Ascending aorta (tissue), 2 donors: ENCODE results near the gene TMEM18. TPM values are rescaled to one million over a fixed set of nuclear protein-coding genes. Genes with fewer than 3 reads are reported as not detected.

Experiments
- DNase-seq, 2 donors: peaks; one replicate each; pipeline ENCODE4 v3.0.0-alpha.2; 2019; ENCODE audit warnings: low spot score in 2 of 2
- H3K27ac ChIP-seq, 2 donors: fragments of 200-600 bp; sonication (generic); one replicate each; pipeline ENCODE4 v1.5.1; 2016 to 2017; ENCODE audit warnings: mild to moderate bottlenecking in 1 of 2
- H3K27me3 ChIP-seq: fragments of 200-600 bp; sonication (generic); one replicate; pipeline ENCODE4 v1.5.1; 2017
- H3K36me3 ChIP-seq, 2 donors: fragments of 200-600 bp; sonication (generic); one replicate each; pipeline ENCODE4 v1.5.1; 2016
- H3K4me1 ChIP-seq, 2 donors: fragments of 200-600 bp; sonication (generic); one replicate each; pipeline ENCODE4 v1.5.1; 2016 to 2017; ENCODE audit warnings: mild to moderate bottlenecking in 1 of 2
- H3K4me3 ChIP-seq, 2 donors: fragments of 200-600 bp; sonication (generic); one replicate each; pipeline ENCODE4 v1.5.1; 2016 to 2017; ENCODE audit warnings: mild to moderate bottlenecking in 1 of 2
- H3K9me3 ChIP-seq, 2 donors: fragments of 200-600 bp; sonication (generic); one replicate each; pipeline ENCODE4 v1.5.1; 2016
- CTCF ChIP-seq, 3 experiments: fragments of 200-600 bp in 2 of 3; fragments of 450-650 bp in 1 of 3; sonication (generic) in 2 of 3; IDR thresholded peaks; one replicate each; pipeline ENCODE4 v1.5.1; 2016 to 2019; ENCODE audit warnings: antibody characterized with exemption in 3 of 3, mild to moderate bottlenecking in 1 of 3, moderate library complexity in 1 of 3
- intact Hi-C: fragments of 100-400 bp; cut with DNase I; formaldehyde crosslinking; loops from one replicate; pipeline ENCODE4 v1.15.1; 2023
- total RNA-seq: library from RNA; depleted of rRNA; stranded (reverse); fragments of >200 nt; gene quantifications from one replicate; pipeline ENCODE4 v1.1.0, GENCODE V29; 2016

TMEM18 gene
- total RNA-seq, 1 donor from 2014 or later, result 6.4 TPM

DNA sequence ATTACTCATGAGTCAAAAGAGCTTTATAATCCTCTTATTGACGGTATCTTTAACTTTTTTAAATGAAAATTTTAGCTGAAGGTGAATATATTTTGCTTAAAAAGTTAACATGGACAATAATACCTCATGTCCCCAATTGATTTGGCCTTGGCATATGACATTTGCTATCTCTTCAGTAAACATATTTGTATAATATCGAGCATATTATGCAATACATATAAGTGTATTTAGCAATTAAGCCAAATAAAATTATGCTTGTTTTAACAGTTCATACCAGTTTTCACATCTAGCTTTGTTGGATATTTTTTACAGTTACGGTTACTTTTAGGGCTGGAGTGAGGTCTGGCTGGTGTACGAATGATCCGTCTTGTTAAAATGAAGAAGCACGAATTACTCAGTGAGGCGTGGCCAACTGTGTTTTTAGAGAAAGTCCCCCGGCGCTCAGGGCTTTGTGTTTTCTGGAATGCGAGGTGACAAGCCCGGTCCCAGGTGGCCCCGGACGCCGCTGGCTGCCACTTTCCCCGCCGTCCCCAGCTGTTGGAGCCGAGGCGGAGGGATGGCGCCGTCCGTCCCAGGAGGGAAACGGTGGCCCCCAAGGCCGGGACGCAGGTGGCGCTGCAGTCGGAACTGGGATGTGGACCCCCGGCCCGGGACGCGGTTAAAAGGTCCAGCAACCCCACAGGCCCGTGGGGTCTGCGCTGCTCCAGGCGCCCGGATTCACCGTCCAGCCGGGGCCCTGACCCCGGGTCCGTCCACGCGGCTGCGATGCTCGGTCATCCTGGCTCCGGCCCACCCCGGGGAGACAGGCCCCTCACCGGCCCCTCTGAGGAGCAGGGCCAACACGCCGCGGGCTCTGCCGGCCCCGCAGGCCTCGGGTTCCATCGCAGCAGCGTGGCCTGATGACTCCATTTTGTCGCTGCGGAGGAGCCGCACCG is 41.3 kb downstream of the TMEM18 start:
- intact Hi-C loops, result loop anchor here (10.0 kb wide), 1 partner anchor 391 kb away; no protein-coding TSS in a partner anchor

GRCh38 chr2:634636-635388 is 42.4 kb downstream of the TMEM18 start:
- DNase-seq, result no peak
- Histone ChIP-seq H3K27me3 (no peaks in the 10 kb centered on the region), H3K9me3 (no peaks in the 10 kb centered on the region), H3K27ac (no peak overlapping the region), H3K4me1 (peaks cover 0 to 6% of the 10 kb centered on the region in 2 donors), H3K36me3 (no peaks in the 10 kb centered on the region), H3K4me3 (no peak overlapping the region)
- no peak for TF ChIP-seq CTCF (IDR thresholded peaks at IDR 0.05)
- intact Hi-C loops, result loop anchor here (10.0 kb wide), 1 partner anchor 390 kb away; no protein-coding TSS in a partner anchor

More for the DNA sequence above, 41.3 kb downstream of the TMEM18 start:
- Histone ChIP-seq H3K4me1 (peaks cover 0 to 6% of the 10 kb centered on the region in 2 donors), H3K9me3 (no peaks in the 10 kb centered on the region), H3K4me3 (peak overlapping the region; percentile 45 to 64), H3K27me3 (no peaks in the 10 kb centered on the region), H3K36me3 (no peaks in the 10 kb centered on the region), H3K27ac (no peak overlapping the region)
- DNase-seq, result no peak
- no peak for TF ChIP-seq CTCF (IDR thresholded peaks at IDR 0.05)

- Histone ChIP-seq H3K27ac (no peak overlapping the region), H3K27me3 (no peaks in the 10 kb centered on the region), H3K9me3 (no peaks in the 10 kb centered on the region), H3K36me3 (no peaks in the 10 kb centered on the region), H3K4me3 (no peak overlapping the region), H3K4me1 (peaks cover 0 to 6% of the 10 kb centered on the region in 2 donors)
- intact Hi-C loops, result loop anchor here (10.0 kb wide), 1 partner anchor 389 kb away; no protein-coding TSS in a partner anchor
- no peak for TF ChIP-seq CTCF (IDR thresholded peaks at IDR 0.05)
- no peak for DNase-seq
Observed at GRCh38 chr2:634041-634440, 43.2 kb downstream of the TMEM18 start.

GRCh38 chr2:633371-633770 is 43.8 kb downstream of the TMEM18 start:
- Histone ChIP-seq H3K27me3 (no peaks in the 10 kb centered on the region), H3K4me1 (peaks cover 0 to 6% of the 10 kb centered on the region in 2 donors), H3K36me3 (no peaks in the 10 kb centered on the region), H3K27ac (no peak overlapping the region), H3K9me3 (no peaks in the 10 kb centered on the region), H3K4me3 (no peak overlapping the region)
- DNase-seq, result no peak
- no peak for TF ChIP-seq CTCF (IDR thresholded peaks at IDR 0.05)
- intact Hi-C loops, result loop anchor here (10.0 kb wide), 1 partner anchor 389 kb away; no protein-coding TSS in a partner anchor

- Histone ChIP-seq H3K36me3 (no peaks in the 10 kb centered on the region), H3K4me3 (no peak overlapping the region), H3K4me1 (peaks cover 0 to 6% of the 10 kb centered on the region in 2 donors), H3K27ac (no peak overlapping the region), H3K27me3 (no peaks in the 10 kb centered on the region), H3K9me3 (no peaks in the 10 kb centered on the region)
- no peak for DNase-seq
- intact Hi-C loops, result loop anchor here (10.0 kb wide), 1 partner anchor 388 kb away; no protein-coding TSS in a partner anchor
- TF ChIP-seq CTCF (IDR thresholded peaks at IDR 0.05), result no peak
Observed at GRCh38 chr2:632471-632870, 44.7 kb downstream of the TMEM18 start.
